IMR-90 (cell line): ENCODE results near the gene SLC26A8. TPM values are rescaled to one million over a fixed set of nuclear protein-coding genes. Genes with fewer than 3 reads are reported as not detected.

Experiments used
- ATAC-seq: fragments of 200-7000 bp; cut with Tn5 transposase; 2 replicates; pipeline ENCODE4 v1.9.1; 2020; ENCODE audit warnings: low read depth, mild to moderate bottlenecking, moderate library complexity
- BruUV-seq: library from RNA; stranded (reverse); fragments of 400-500 nt; replicated peaks from 2 replicates; lab custom pipeline; 2021; lab: Mats Ljungman, UMichigan
- CTCF ChIA-PET: fragments of 300-600 bp; formaldehyde crosslinking; extraction: SDS; loops from one replicate; lab custom pipeline; 2021; ENCODE audit warnings: antibody characterized with exemption; lab: Yijun Ruan, JAX
- POLR2A ChIA-PET: fragments of 300-600 bp; sonication (Branson Sonifier 250); formaldehyde crosslinking; loops from one replicate; lab custom pipeline; 2022; ENCODE audit warnings: antibody characterized with exemption; ENCODE audit not compliant: unreplicated experiment; lab: Charles Lee
- DNase-seq: peaks from one replicate; pipeline ENCODE4 v3.0.0; 2013
- H2AFZ ChIP-seq: replicated peaks from 2 replicates; pipeline ENCODE3; 2013; ENCODE audit warnings: low read length, mild to moderate bottlenecking; ENCODE audit not compliant: poor library complexity
- H2AK5ac ChIP-seq: 2 replicates; pipeline ENCODE4 v1.6.1; 2013; ENCODE audit warnings: low read depth, low read length, inconsistent platforms
- H2AK9ac ChIP-seq: replicated peaks from 2 replicates; pipeline ENCODE3; 2013; ENCODE audit warnings: mild to moderate bottlenecking, low read depth, low read length, moderate library complexity; ENCODE audit not compliant: poor library complexity
- H2BK120ac ChIP-seq: 2 replicates; pipeline ENCODE4 v1.6.1; 2013; ENCODE audit warnings: low read depth, low read length, inconsistent platforms
- H2BK15ac ChIP-seq: 3 replicates; pipeline ENCODE4 v1.6.1; 2013; ENCODE audit warnings: low read depth, low read length, inconsistent platforms
- H2BK20ac ChIP-seq: 2 replicates; pipeline ENCODE4 v1.6.1; 2013; ENCODE audit warnings: low read depth, mild to moderate bottlenecking, inconsistent platforms, low read length, moderate library complexity
- H2BK5ac ChIP-seq: 2 replicates; pipeline ENCODE4 v1.6.1; 2013; ENCODE audit warnings: mild to moderate bottlenecking, low read depth, low read length, inconsistent platforms; ENCODE audit not compliant: poor library complexity, severe bottlenecking
- H3K14ac ChIP-seq: replicated peaks from 2 replicates; pipeline ENCODE4 v1.6.1; 2013; ENCODE audit warnings: low read depth, low read length, inconsistent platforms
- H3K18ac ChIP-seq: 2 replicates; pipeline ENCODE4 v1.6.1; 2013; ENCODE audit warnings: low read depth, low read length, control low read depth
- H3K23ac ChIP-seq: 2 replicates; pipeline ENCODE4 v1.6.1; 2013; ENCODE audit warnings: low read depth, low read length, inconsistent platforms
- H3K27ac ChIP-seq: 2 replicates; pipeline ENCODE4 v1.5.1; 2013; ENCODE audit warnings: mild to moderate bottlenecking, control low read depth, low read length; ENCODE audit not compliant: insufficient read depth
- H3K27me3 ChIP-seq: 2 replicates; pipeline ENCODE4 v1.6.1; 2013; ENCODE audit warnings: low read length; ENCODE audit not compliant: control insufficient read depth, insufficient read depth
- H3K36me3 ChIP-seq: 2 replicates; pipeline ENCODE4 v1.6.1; 2013; ENCODE audit warnings: low read length, mixed read lengths; ENCODE audit not compliant: control insufficient read depth, insufficient read depth
- H3K4ac ChIP-seq: 2 replicates; pipeline ENCODE4 v1.6.1; 2013; ENCODE audit warnings: low read depth, low read length, inconsistent platforms
- H3K4me1 ChIP-seq: 2 replicates; pipeline ENCODE4 v1.6.1; 2013; ENCODE audit warnings: low read length, mixed read lengths; ENCODE audit not compliant: control insufficient read depth, insufficient read depth
- H3K4me2 ChIP-seq: 2 replicates; pipeline ENCODE4 v1.6.1; 2013; ENCODE audit warnings: low read depth, mild to moderate bottlenecking, control low read depth, low read length, moderate library complexity
- H3K4me3 ChIP-seq: 2 replicates; pipeline ENCODE4 v1.5.1; 2013; ENCODE audit warnings: low read depth, mild to moderate bottlenecking, control low read depth, low read length, moderate library complexity; ENCODE audit not compliant: insufficient read depth
- H3K56ac ChIP-seq: 2 replicates; pipeline ENCODE4 v1.6.1; 2013; ENCODE audit warnings: low read length, inconsistent platforms; ENCODE audit not compliant: insufficient read depth; ENCODE audit errors: extremely low read depth
- H3K79me1 ChIP-seq, 2 experiments: 2 replicates each; pipeline ENCODE4 v1.6.1; 2013; ENCODE audit warnings: low read length in 2 of 2, inconsistent platforms in 1 of 2, low read depth in 1 of 2
- H3K9ac ChIP-seq: 2 replicates; pipeline ENCODE4 v1.6.1; 2013; ENCODE audit warnings: low read depth, low read length, control low read depth
- H3K9me1 ChIP-seq: 2 replicates; pipeline ENCODE4 v1.6.1; 2013; ENCODE audit warnings: low read length, inconsistent platforms; ENCODE audit not compliant: insufficient read depth
- H3K9me3 ChIP-seq: 2 replicates; pipeline ENCODE4 v1.6.1; 2013; ENCODE audit warnings: low read length; ENCODE audit not compliant: control insufficient read depth, insufficient read depth
- H4K20me1 ChIP-seq: 2 replicates; pipeline ENCODE4 v1.6.1; 2013; ENCODE audit warnings: low read length, inconsistent platforms; ENCODE audit not compliant: insufficient read depth
- H4K5ac ChIP-seq: 2 replicates; pipeline ENCODE4 v1.6.1; 2013; ENCODE audit warnings: mild to moderate bottlenecking, low read depth, low read length, control low read depth
- H4K8ac ChIP-seq, 2 experiments: 2 replicates each; pipeline ENCODE4 v1.6.1; 2013; ENCODE audit warnings: low read depth in 2 of 2, low read length in 2 of 2, control low read depth in 1 of 2, inconsistent platforms in 1 of 2
- H4K91ac ChIP-seq: 2 replicates; pipeline ENCODE4 v1.6.1; 2013; ENCODE audit warnings: low read depth, low read length, inconsistent platforms; ENCODE audit not compliant: insufficient read depth
- BHLHE40 ChIP-seq: fragments of 150-350 bp; IDR thresholded peaks from 2 replicates; pipeline ENCODE4 v1.6.1; 2016; ENCODE audit warnings: mild to moderate bottlenecking, low read depth, low read length
- CEBPB ChIP-seq: IDR thresholded peaks from 2 replicates; pipeline ENCODE4 v1.6.1; 2012; ENCODE audit warnings: low read depth, low read length, improper control_type of control experiment
- CHD1 ChIP-seq: IDR thresholded peaks from 2 replicates; pipeline ENCODE4 v1.6.1; 2012; ENCODE audit warnings: low read depth, low read length, improper control_type of control experiment
- CTCF ChIP-seq: conservative IDR thresholded peaks from 2 replicates; pipeline ENCODE4 v1.5.1; 2012; ENCODE audit warnings: mild to moderate bottlenecking, low read depth, low read length, improper control_type of control experiment
- ELK1 ChIP-seq: fragments of 150-350 bp; IDR thresholded peaks from 2 replicates; pipeline ENCODE4 v1.6.1; 2016; ENCODE audit warnings: low read depth, mild to moderate bottlenecking, low read length, moderate library complexity, borderline replicate concordance
- FOS ChIP-seq: fragments of 150-350 bp; IDR thresholded peaks from 2 replicates; pipeline ENCODE4 v1.6.1; 2016; ENCODE audit warnings: low read depth, low read length
- MAFK ChIP-seq: IDR thresholded peaks from 2 replicates; pipeline ENCODE4 v1.6.1; 2012; ENCODE audit warnings: low read depth, low read length, improper control_type of control experiment
- MAZ ChIP-seq: IDR thresholded peaks from 2 replicates; pipeline ENCODE4 v1.6.1; 2012; ENCODE audit warnings: low read depth, mild to moderate bottlenecking, low read length, improper control_type of control experiment, moderate library complexity, borderline replicate concordance
- MXI1 ChIP-seq: IDR thresholded peaks from 2 replicates; pipeline ENCODE4 v1.6.1; 2012; ENCODE audit warnings: low read depth, mild to moderate bottlenecking, low read length, moderate library complexity, borderline replicate concordance
- NFE2L2 ChIP-seq: fragments of 150-350 bp; IDR thresholded peaks from 2 replicates; pipeline ENCODE4 v1.6.1; 2016; ENCODE audit warnings: low read depth, mild to moderate bottlenecking, low read length
- POLR2A ChIP-seq: IDR thresholded peaks from 2 replicates; pipeline ENCODE4 v1.6.1; 2012; ENCODE audit warnings: mild to moderate bottlenecking, low read depth, low read length
- RAD21 ChIP-seq: IDR thresholded peaks from 2 replicates; pipeline ENCODE4 v1.6.1; 2012; ENCODE audit warnings: low read length, improper control_type of control experiment
- RCOR1 ChIP-seq: IDR thresholded peaks from 2 replicates; pipeline ENCODE4 v1.6.1; 2012; ENCODE audit warnings: mild to moderate bottlenecking, low read length, improper control_type of control experiment; ENCODE audit not compliant: insufficient replicate concordance
- RFX5 ChIP-seq: IDR thresholded peaks from 2 replicates; pipeline ENCODE4 v1.8.0; 2012; ENCODE audit warnings: low read depth, mild to moderate bottlenecking, low read length, moderate library complexity
- SMC3 ChIP-seq: fragments of 150-350 bp; IDR thresholded peaks from 2 replicates; pipeline ENCODE4 v1.6.1; 2016; ENCODE audit warnings: low read depth, mild to moderate bottlenecking, antibody characterized with exemption, low read length, moderate library complexity
- USF2 ChIP-seq: fragments of 150-350 bp; IDR thresholded peaks from 2 replicates; pipeline ENCODE4 v1.6.1; 2017; ENCODE audit warnings: mild to moderate bottlenecking, antibody characterized with exemption, low read length, low read depth
- WGBS, 2 experiments: methylation state at CpG; one replicate each; pipeline versions ENCODE4 v1.1.5 to v1.1.7; 2013; ENCODE audit warnings: missing lambda C conversion rate in 2 of 2; ENCODE audit not compliant: insufficient read length in 1 of 2; ENCODE audit errors: extremely low coverage in 2 of 2; 5-methylcytosine and 5-hydroxymethylcytosine counted together
- dilution Hi-C: fragments of 300-500 bp; cut with HindIII; formaldehyde crosslinking; loops from one replicate; pipeline ENCODE4 v1.14.3; 2018; ENCODE audit warnings: low sequenced_read_pairs; ENCODE audit not compliant: unreplicated experiment
- in situ Hi-C: fragments of 300-500 bp; cut with MboI; formaldehyde crosslinking; loops from 3 replicates; pipeline ENCODE4 v1.14.3; 2019; ENCODE audit warnings: low sequenced_read_pairs, inconsistent platforms, mixed read lengths
- intact Hi-C: fragments of 100-400 bp; cut with micrococcal nuclease; formaldehyde crosslinking; loops from 2 replicates; pipeline ENCODE4 v1.10.0; 2022
- polyA plus RNA-seq, 3 experiments: library from polyadenylated mRNA; depleted of rRNA; stranded (reverse); fragments of >200 nt; gene quantifications; 2 replicates each; pipeline ENCODE4 v1.2.3, GENCODE V29; 2012; ENCODE audit warnings: low replicate concordance in 1 of 3
- total RNA-seq: library from RNA; depleted of rRNA; stranded (reverse); fragments of >200 nt; gene quantifications from 2 replicates; pipeline ENCODE4 v1.2.3, GENCODE V29; 2012

The SLC26A8 gene
- total and polyA plus RNA-seq, 2 of the 4 experiments (the other 2 are of a cell fraction): 0.07 TPM; not detected in 1

- CTCF ChIA-PET: no interaction called here
- no peak for TF ChIP-seq USF2
- TF ChIP-seq SMC3: no peak
- no peak for TF ChIP-seq NFE2L2
- TF ChIP-seq ELK1: no peak
- no peak for TF ChIP-seq FOS
- TF ChIP-seq MAZ: no peak
- TF ChIP-seq RCOR1: no peak
- TF ChIP-seq RAD21: no peak
- TF ChIP-seq CTCF: no peak
- TF ChIP-seq MAFK: no peak
- no peak for TF ChIP-seq BHLHE40
- no peak for TF ChIP-seq POLR2A
- TF ChIP-seq RFX5: no peak
- no peak for TF ChIP-seq CEBPB
- no peak for TF ChIP-seq MXI1
- TF ChIP-seq CHD1: no peak
Measured at GRCh38 chr6:36072681-36073080, 48.2 kb upstream of the SLC26A8 start.

More at GRCh38 chr6:36072681-36073080, 48.2 kb upstream of the SLC26A8 start:
- in situ Hi-C loops: no loop called here
- no TSS peak for BruUV-seq
- no peak for ATAC-seq
- Histone ChIP-seq H2AFZ (no peak overlapping the region), H3K9ac (no peak overlapping the region), H2BK20ac (no peak overlapping the region), H3K27ac (no peak overlapping the region), H3K4ac (no peak overlapping the region), H2BK15ac (no peak overlapping the region), H4K91ac (no peak overlapping the region), H3K79me1 (peaks cover 17 to 47% of the 10 kb centered on the region in 2 experiments), H4K20me1 (peaks cover 36% of the 10 kb centered on the region), H3K36me3 (peaks cover 5% of the 10 kb centered on the region), H3K56ac (no peak overlapping the region), H3K27me3 (no peaks in the 10 kb centered on the region), H3K23ac (no peak overlapping the region), H3K9me3 (no peaks in the 10 kb centered on the region), H4K8ac (no peak overlapping the region), H3K14ac (no peak overlapping the region), H3K9me1 (peaks cover 2% of the 10 kb centered on the region; the same call in 1 of the 2 replicates), H3K4me2 (no peak overlapping the region), H2AK9ac (no peak overlapping the region), H2AK5ac (no peak overlapping the region), H4K5ac (no peak overlapping the region), H3K4me3 (no peak overlapping the region), H2BK120ac (no peak overlapping the region), H3K18ac (no peak overlapping the region), H3K4me1 (no peaks in the 10 kb centered on the region; the same call in 1 of the 2 replicates), H2BK5ac (no peak overlapping the region)
- intact Hi-C loops: no loop called here
- no peak for DNase-seq
- dilution Hi-C loops: no loop called here
- POLR2A ChIA-PET: no interaction called here
- WGBS, 2 experiments: no CpG with 5 or more reads among the region's 4 CpGs
